Measurements from ENCODE around the gene TKTL1.

DNA sequence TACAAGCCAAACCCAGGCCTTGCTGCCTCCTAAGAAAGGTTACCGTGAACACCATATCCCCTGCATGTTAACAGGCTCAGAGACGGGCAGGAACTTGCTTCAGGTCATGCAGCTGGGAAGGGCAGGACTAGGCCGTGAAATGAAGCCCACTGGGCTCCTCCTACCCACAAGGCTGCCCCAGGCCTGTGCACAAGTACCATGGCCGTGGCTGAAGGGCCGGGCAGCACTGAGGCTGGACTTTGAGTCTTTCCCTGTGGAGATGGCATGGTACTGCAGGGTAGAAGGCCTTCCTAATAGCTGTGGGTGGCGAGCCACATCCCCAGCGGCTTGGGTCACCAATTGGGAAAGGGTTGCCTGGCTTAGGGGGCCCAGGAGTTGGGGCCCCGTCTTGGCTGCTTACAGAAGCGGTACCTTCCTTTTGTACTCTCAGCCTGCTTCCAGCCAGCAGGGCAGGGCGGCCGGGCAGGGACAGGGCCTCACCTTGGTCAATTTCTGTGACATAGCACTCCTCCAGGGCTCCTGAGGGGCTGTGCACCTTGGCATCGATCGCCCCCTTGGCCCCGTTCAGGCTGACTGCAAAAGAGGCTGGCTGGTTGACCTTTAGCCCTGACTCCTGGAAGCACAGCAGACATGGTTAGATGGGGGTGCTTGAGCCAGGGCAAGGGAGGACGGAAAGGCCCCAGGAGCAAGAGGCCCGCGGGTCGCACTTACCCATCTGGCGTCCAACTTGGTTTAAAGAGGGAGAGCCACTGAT lies 55.0 kb downstream of the TKTL1 start:
- TF ChIP-seq, protein P1, sequence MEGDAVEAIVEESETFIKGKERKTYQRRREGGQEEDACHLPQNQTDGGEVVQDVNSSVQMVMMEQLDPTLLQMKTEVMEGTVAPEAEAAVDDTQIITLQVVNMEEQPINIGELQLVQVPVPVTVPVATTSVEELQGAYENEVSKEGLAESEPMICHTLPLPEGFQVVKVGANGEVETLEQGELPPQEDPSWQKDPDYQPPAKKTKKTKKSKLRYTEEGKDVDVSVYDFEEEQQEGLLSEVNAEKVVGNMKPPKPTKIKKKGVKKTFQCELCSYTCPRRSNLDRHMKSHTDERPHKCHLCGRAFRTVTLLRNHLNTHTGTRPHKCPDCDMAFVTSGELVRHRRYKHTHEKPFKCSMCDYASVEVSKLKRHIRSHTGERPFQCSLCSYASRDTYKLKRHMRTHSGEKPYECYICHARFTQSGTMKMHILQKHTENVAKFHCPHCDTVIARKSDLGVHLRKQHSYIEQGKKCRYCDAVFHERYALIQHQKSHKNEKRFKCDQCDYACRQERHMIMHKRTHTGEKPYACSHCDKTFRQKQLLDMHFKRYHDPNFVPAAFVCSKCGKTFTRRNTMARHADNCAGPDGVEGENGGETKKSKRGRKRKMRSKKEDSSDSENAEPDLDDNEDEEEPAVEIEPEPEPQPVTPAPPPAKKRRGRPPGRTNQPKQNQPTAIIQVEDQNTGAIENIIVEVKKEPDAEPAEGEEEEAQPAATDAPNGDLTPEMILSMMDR (IDR thresholded peaks at IDR 0.05) = no peak
- no peak for TF ChIP-seq POLR2A (IDR thresholded peaks at IDR 0.05)
